Loucy (cell line): ENCODE data around the gene RESF1.

Experiments used
- EZH2phosphoT487 ChIP-seq: fragments of 200-600 bp; IDR thresholded peaks from 2 replicates; pipeline ENCODE4 v1.6.1; 2018; ENCODE audit warnings: antibody characterized with exemption, mild to moderate bottlenecking, moderate library complexity, borderline replicate concordance
- TF ChIP-seq, protein P1 (sequence below): fragments of 200-600 bp; sonication (generic); conservative IDR thresholded peaks from 2 replicates; pipeline ENCODE4 v1.5.1; 2014; ENCODE audit warnings: mild to moderate bottlenecking, antibody characterized with exemption, low read length

DNA sequence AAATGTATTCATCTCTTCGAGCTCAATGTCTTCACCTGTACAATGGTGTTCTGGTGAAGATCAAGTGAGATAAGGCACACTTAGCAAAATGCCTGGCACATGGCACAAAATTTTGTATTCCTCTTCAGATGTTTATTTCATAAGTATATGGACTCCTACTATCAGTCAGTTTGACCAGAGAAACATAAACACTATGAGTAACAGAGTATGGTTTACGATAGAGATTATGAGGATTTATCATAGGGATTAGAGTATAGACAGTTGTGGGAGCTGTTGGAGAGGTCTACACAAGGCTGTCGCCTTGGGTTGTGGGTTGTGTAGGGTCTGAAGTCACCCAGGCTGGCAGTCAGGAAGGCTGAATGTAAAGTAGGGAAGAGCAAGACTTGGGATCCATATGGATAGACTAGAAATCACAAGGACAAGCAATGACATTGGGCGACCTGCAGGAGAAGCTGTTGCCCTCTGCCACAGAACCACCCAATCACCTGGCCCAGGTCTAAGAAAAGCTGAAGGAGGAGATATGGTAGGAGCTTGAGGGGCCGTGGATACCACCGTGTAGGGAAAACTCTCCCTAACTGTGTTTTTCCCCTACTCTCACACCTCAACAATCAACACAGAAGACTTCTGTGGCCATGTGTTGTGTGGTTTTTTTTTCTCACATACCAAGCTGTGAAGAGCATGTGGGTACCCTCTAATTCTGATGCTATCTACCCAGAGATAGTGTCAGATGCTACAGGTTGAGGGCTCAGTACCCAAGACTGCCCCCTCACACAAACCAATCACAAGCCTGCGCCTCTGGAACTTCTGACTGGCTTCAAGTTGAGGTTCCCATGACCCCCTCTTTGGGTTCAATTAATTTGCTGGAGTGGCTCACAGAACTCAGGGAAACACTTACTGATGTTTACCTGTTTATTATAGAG lies 27.2 kb upstream of the RESF1 start:
- TF ChIP-seq, protein P1, sequence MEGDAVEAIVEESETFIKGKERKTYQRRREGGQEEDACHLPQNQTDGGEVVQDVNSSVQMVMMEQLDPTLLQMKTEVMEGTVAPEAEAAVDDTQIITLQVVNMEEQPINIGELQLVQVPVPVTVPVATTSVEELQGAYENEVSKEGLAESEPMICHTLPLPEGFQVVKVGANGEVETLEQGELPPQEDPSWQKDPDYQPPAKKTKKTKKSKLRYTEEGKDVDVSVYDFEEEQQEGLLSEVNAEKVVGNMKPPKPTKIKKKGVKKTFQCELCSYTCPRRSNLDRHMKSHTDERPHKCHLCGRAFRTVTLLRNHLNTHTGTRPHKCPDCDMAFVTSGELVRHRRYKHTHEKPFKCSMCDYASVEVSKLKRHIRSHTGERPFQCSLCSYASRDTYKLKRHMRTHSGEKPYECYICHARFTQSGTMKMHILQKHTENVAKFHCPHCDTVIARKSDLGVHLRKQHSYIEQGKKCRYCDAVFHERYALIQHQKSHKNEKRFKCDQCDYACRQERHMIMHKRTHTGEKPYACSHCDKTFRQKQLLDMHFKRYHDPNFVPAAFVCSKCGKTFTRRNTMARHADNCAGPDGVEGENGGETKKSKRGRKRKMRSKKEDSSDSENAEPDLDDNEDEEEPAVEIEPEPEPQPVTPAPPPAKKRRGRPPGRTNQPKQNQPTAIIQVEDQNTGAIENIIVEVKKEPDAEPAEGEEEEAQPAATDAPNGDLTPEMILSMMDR: no peak
- TF ChIP-seq EZH2phosphoT487: no peak
